ENCODE measurements around the gene NHS.

NHS gene

DNA sequence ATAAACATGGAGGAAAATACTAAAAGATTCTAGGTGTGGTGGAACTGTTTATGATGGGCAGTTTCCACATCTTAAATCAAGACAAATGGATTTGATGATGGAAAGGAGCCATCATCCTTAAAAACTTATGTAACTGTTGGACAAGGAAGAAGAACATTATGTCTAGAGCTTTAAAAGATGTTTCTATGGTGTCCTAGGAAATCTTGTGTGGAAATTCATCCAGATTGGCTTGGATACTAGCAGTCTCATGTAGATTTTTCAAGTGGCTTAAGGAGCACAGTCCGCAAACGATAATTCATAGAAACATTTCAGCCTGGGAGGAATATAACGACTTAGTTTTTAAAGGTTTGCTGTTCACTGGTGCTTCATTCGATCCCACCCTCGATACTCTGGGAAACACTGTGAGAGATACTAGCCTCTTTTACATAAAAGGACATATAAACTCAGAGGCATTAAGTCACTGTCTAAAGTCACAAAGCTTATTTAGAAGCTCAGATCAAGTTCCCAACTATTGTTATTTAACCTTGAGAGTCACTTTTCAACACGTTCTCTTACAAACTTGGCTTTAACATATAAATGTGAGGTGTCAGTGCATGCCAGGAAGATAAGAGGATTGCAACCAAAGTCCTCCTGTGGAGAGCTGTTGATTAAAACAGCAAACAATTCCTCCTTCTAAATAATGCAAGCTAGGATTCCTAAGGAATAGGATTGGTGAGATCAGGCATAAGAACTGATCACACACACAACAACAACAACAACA lies 226.6 kb downstream of the NHS start:
- H3K4me3 ChIP-seq (ENCODE audit: low read length), result no peak overlapping the region
- TF ChIP-seq, protein P1, sequence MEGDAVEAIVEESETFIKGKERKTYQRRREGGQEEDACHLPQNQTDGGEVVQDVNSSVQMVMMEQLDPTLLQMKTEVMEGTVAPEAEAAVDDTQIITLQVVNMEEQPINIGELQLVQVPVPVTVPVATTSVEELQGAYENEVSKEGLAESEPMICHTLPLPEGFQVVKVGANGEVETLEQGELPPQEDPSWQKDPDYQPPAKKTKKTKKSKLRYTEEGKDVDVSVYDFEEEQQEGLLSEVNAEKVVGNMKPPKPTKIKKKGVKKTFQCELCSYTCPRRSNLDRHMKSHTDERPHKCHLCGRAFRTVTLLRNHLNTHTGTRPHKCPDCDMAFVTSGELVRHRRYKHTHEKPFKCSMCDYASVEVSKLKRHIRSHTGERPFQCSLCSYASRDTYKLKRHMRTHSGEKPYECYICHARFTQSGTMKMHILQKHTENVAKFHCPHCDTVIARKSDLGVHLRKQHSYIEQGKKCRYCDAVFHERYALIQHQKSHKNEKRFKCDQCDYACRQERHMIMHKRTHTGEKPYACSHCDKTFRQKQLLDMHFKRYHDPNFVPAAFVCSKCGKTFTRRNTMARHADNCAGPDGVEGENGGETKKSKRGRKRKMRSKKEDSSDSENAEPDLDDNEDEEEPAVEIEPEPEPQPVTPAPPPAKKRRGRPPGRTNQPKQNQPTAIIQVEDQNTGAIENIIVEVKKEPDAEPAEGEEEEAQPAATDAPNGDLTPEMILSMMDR (IDR thresholded peaks at IDR 0.05; ENCODE audit: insufficient read depth, low read depth, low read length, missing control alignments), result no peak
- DNase-seq (ENCODE audit: low read depth), result no peak

DNA sequence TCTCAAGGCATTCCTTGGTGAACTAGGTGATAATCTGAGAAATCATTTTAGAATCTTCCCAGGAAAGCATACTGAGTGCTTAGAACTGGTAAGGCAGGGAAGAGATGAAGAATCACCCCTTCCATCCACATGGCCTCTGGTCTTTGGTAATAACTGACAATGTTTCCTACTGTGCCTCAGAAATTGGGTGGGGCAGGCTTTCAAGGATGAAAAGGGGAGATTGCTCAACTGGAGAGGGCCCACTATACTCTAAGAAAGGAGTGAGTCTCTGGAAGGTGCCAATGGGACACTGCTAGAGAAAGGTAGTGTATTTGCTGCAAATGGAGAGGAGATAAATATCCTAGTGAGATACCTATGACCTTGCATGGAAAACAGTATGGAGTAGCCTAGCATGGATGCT lies 227.2 kb downstream of the NHS start:
- TF ChIP-seq, protein P1 (IDR thresholded peaks at IDR 0.05; ENCODE audit: insufficient read depth, low read depth, low read length, missing control alignments), result no peak
- no peak overlapping the region for H3K4me3 ChIP-seq (ENCODE audit: low read length)
- no peak for DNase-seq (ENCODE audit: low read depth)

DNA sequence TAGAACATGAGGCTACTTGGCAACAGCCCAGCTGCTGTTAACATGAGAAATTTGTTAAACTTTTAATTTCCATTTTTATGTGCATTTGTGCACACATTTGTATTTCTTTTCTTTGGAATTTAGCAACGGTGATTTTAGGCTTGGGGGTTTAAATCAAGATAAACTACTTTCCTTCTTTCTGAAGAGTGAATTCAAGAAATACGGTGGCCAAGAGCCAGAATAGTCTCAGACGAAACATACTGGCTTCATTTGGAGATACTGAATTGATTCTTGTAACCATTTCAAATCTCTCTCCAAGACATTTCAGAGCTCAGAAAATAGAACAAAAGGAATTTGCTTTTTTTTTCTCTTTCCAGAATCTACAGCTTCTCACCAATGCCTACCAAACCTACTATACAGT lies 228.2 kb downstream of the NHS start:
- no peak for DNase-seq (ENCODE audit: low read depth)
- TF ChIP-seq, protein P1 (IDR thresholded peaks at IDR 0.05; ENCODE audit: insufficient read depth, low read depth, low read length, missing control alignments), result no peak
- H3K4me3 ChIP-seq (ENCODE audit: low read length), result no peak overlapping the region

DNA sequence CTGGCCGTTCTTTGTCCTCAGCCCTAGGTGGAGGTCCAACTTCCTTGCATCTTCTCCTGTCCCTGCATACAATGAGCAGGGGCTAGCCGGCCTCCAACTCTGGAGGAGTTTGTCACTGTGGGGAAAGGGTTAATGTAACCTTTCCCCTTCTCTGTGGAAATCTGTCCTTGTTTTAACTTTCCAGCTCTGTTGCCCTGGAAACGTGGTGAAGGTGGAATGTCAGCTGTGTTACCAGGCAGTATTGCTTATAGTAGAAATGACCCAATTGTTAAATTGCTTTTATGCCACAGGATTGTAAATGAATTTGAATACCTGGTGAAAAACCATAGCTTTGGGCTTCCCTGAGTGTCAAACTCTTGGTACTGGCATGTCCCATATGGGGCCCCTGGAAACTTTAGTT lies 230.7 kb downstream of the NHS start:
- H3K4me3 ChIP-seq (ENCODE audit: low read length), result no peak overlapping the region
- TF ChIP-seq, protein P1 (IDR thresholded peaks at IDR 0.05; ENCODE audit: insufficient read depth, low read depth, low read length, missing control alignments), result no peak
- no peak for DNase-seq (ENCODE audit: low read depth)

DNA sequence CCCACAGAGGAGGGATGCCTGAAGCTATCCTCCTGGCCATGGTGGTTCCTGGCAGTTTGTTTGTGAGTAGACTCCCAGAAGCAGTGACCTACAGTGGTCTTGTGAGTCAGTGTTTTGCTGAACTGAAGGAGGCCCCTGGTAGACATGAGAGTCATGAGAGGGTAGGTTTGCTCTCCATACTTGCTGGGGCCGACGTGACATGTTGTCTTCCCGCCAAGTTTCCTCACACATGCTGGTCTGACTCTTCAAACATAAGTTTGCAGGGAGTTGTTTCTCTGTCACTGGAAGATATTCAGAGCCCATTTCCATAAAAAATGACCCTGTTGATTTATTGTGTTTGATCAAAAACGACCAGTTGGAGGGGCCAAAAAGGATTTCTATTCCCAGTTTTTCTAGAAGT lies 231.2 kb downstream of the NHS start:
- DNase-seq (ENCODE audit: low read depth), result no peak
- TF ChIP-seq, protein P1 (IDR thresholded peaks at IDR 0.05; ENCODE audit: insufficient read depth, low read depth, low read length, missing control alignments), result no peak
- H3K4me3 ChIP-seq (ENCODE audit: low read length), result no peak overlapping the region

DNA sequence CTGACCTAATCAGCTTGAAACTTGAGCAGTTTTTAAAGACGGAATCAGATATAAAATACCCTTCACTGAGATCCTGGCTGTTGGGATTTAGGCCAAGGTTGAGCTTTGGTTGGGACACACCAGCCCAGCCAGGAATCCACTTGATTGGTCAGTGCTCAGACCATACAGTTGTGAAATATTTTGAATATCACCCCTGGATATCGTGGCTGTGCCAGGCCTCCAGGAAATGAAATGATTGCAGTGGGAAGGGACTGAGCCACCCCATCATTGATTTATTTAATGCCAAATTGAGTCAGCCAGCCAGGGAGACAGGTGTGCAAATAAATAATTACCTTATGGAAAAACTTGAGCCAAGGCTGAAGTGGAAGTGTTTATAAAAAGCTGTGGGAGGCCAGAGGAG lies 233.9 kb downstream of the NHS start:
- no peak for DNase-seq (ENCODE audit: low read depth)
- TF ChIP-seq, protein P1 (IDR thresholded peaks at IDR 0.05; ENCODE audit: insufficient read depth, low read depth, low read length, missing control alignments), result no peak
- H3K4me3 ChIP-seq (ENCODE audit: low read length), result no peak overlapping the region

DNA sequence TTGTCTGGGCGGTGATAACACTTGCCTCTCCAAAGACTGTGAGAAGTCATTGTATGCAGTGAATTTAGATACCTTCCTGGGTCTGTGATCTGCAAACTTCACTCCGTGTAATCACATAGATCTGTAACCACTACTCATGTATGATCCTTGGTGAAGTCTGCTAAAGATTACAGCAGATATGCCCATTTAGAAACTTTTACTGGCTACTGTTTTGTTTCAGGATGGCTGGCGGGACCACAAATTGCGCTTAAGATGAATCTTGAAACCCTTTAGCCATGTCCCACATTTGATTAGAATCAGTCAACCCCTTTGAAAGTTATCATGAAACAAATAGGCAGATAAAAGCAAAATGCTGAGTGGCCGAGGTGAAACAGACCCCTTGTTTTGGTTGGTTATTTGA lies 235.8 kb downstream of the NHS start:
- H3K4me3 ChIP-seq (ENCODE audit: low read length), result no peak overlapping the region
- DNase-seq (ENCODE audit: low read depth), result no peak
- TF ChIP-seq, protein P1 (IDR thresholded peaks at IDR 0.05; ENCODE audit: insufficient read depth, low read depth, low read length, missing control alignments), result no peak

Measured in epithelial cell of esophagus (primary cell).